Small intestine (tissue), 7 donors: ENCODE data around the gene HSFX3. TPM values are rescaled to one million over a fixed set of nuclear protein-coding genes. Genes with fewer than 3 reads are reported as not detected.
"Not testable (repeated sequence)": the region's sequence is repeated elsewhere in the genome, so short reads cannot be mapped to it uniquely, and the experiment has no call there.

Source experiments
- DNase-seq, 2 donors: peaks; one replicate each; pipeline versions ENCODE4 v3.0.0 to v3.0.0-alpha.2; 2013
- FAIRE-seq: peaks from 2 replicates; lab custom pipeline; 2012; peaks lifted over from hg19 to GRCh38; lab: Jason Lieb, UNC
- H3K27ac ChIP-seq, 3 donors: one replicate each; pipeline ENCODE4 v1.5.1; 2013; ENCODE audit warnings: low read length in 2 of 3, mild to moderate bottlenecking in 2 of 3, control low read depth in 1 of 3, inconsistent platforms in 1 of 3, low read depth in 1 of 3, moderate library complexity in 1 of 3
- H3K27me3 ChIP-seq, 3 donors: one replicate each; pipeline ENCODE4 v1.6.1; 2013; ENCODE audit warnings: low read length in 3 of 3, inconsistent platforms in 1 of 3; ENCODE audit not compliant: control insufficient read depth in 3 of 3, insufficient read depth in 3 of 3
- H3K36me3 ChIP-seq, 3 donors: one replicate each; pipeline ENCODE4 v1.6.1; 2013; ENCODE audit warnings: low read length in 3 of 3, inconsistent platforms in 1 of 3, low read depth in 1 of 3, mild to moderate bottlenecking in 1 of 3, moderate library complexity in 1 of 3; ENCODE audit not compliant: control insufficient read depth in 3 of 3, insufficient read depth in 2 of 3
- H3K4me1 ChIP-seq, 3 donors: one replicate each; pipeline ENCODE4 v1.6.1; 2013; ENCODE audit warnings: low read length in 2 of 3, inconsistent platforms in 1 of 3, low read depth in 1 of 3, mild to moderate bottlenecking in 1 of 3, moderate library complexity in 1 of 3; ENCODE audit not compliant: control insufficient read depth in 3 of 3, insufficient read depth in 2 of 3
- H3K4me3 ChIP-seq, 3 donors: one replicate each; pipeline ENCODE4 v1.5.1; 2013; ENCODE audit warnings: low read length in 3 of 3, control low read depth in 1 of 3, inconsistent platforms in 1 of 3, low read depth in 1 of 3, mild to moderate bottlenecking in 1 of 3, moderate library complexity in 1 of 3
- H3K9me3 ChIP-seq, 2 donors: one replicate each; pipeline ENCODE4 v1.6.1; 2013; ENCODE audit warnings: low read depth in 1 of 2, low read length in 1 of 2; ENCODE audit not compliant: control insufficient read depth in 2 of 2, insufficient read depth in 1 of 2
- WGBS, 3 donors: extraction: QIAGEN DNeasy Blood & Tissue Kit; methylation state at CpG; one replicate each; pipeline ENCODE4 v1.1.7; 2013; 5-methylcytosine and 5-hydroxymethylcytosine counted together
- polyA plus RNA-seq, 4 donors: library from polyadenylated mRNA; stranded (reverse) in 3 of 4; unstranded in 1 of 4; fragments of 200-250 nt in 3 of 4; fragments of 120-200 nt in 1 of 4; gene quantifications; one replicate each; pipeline versions ENCODE4 v1.2.1 to v1.2.3, GENCODE V29; 2013
- donor health status: healthy with polysubstance abuse.
- donor health status: control.
- donor health status: control.
- donor health status: Bipolar disorder and iron deficiency.
- donor health status: healthy.

HSFX3 gene
- polyA plus RNA-seq, 4 donors = not detected

DNA sequence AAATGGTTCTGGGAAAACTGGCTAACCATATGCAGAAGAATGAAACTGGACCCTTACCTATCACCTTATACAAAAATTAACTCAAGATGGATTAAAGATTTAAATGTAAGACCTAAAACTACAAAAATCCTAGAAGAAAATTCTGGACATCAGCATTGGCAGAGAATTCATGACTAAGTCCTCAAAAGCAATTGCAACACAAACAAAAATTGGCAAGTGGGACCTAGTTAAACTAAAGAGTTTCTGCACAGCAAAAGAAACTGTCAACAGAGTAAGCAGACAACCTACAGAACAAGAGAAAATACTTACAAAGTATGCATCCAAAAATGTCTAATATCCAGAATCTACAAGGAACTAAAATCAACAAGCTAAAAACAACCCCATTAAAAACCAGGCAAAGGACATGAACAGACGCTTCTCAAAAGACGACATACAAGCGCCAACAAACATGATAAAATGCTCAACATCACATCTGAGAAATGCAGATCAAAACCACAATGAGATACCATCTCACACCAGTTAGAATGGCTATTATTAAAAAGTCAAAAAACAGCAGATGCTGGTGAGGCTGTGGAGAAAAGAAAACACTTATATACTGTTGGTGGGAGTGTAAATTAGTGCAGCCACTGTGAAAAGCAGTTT lies 29.0 kb downstream of the HSFX3 start:
- not testable (repeated sequence) for FAIRE-seq, H3K9me3 ChIP-seq
- 57 to 68% (median 62%) methylated on average over 3 of the region's 3 CpGs for WGBS, 3 donors

DNA sequence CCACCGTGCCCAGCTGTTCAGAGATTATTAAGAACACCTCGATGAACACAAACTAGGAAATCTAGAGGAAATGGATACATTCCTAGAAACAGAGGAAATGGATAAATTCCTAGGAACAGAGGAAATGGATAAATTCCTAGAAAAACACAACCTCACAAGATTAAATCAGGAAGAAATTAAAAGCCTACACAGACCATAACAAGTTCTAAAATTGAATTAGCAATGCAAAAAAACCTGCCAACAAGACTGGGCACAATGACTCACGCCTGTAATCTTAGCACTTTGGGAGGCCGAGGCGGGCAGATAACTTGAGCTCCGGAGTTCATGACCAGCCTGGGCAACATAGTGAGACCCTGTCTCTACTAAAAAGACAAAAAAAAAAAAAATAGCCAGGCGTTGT lies 31.5 kb downstream of the HSFX3 start:
- Histone ChIP-seq H3K4me1 (peaks cover 0 to 8% (median 3%) of the 10 kb centered on the region in 3 donors), H3K36me3 (no peaks in the 10 kb centered on the region), H3K27me3 (no peaks in the 10 kb centered on the region), H3K4me3 (no peak overlapping the region), H3K9me3 (no peaks in the 10 kb centered on the region), H3K27ac (no peak overlapping the region)
- WGBS, 3 donors = 66 to 78% (median 78%) methylated on average over 7 of the region's 7 CpGs
- no peak for DNase-seq
- no peak for FAIRE-seq

More for the DNA sequence above, 29.0 kb downstream of the HSFX3 start:
- not testable (repeated sequence) for H3K4me3 ChIP-seq, H3K4me1 ChIP-seq, H3K27me3 ChIP-seq, H3K27ac ChIP-seq, DNase-seq, H3K36me3 ChIP-seq

DNA sequence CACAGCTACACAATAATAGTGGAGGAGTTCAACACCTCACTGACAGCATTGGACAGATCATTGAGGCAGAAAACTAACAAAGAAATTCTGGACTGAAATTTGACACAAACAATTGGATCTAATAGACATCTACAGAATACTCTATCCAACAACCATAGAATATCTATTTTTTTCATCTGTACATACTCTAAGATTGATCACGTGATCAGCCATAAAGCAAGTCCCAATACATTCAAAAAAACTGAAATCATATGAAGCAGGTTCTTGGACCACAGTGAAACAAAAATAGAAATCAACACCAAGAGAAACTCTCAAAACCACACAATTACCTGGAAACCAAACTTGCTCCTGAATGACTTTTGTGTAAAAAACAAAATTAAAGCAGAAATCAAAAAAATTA lies 32.4 kb downstream of the HSFX3 start:
- Histone ChIP-seq H3K9me3 (no peaks in the 10 kb centered on the region), H3K27ac (no peak overlapping the region), H3K4me1 (no peaks in the 10 kb centered on the region), H3K27me3 (no peaks in the 10 kb centered on the region), H3K36me3 (no peaks in the 10 kb centered on the region), H3K4me3 (no peak overlapping the region)
- FAIRE-seq (no peak), DNase-seq (no peak)
- 70 to 91% (median 90%) methylated on average over 1 of the region's 1 CpG for WGBS, 3 donors

DNA sequence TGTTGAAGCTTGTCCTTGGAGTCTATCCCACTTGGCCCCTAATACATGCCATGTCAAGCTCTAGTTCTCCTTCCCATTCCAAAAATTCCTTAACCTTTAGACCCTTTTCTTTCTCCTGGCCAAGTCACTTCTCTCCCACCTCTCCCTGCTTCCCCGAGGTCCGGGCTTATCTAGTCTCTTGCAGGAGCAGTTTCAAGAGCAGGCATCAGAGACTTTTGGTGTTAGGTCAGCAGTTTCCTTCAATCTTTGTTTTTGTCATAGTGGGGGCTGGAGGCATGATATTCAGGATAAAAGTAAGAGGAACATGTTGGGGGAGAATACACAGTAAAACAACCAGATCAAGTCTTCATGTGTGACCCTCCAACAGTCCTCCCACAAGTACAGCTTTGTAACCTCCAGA lies 33.1 kb downstream of the HSFX3 start:
- H3K4me3 ChIP-seq = no peak overlapping the region
- no peak overlapping the region for H3K27ac ChIP-seq
- no peaks in the 10 kb centered on the region for H3K9me3 ChIP-seq
- H3K27me3 ChIP-seq = no peaks in the 10 kb centered on the region
- H3K4me1 ChIP-seq = no peaks in the 10 kb centered on the region
- no peak for DNase-seq
- 78 to 86% (median 79%) methylated on average over 2 of the region's 2 CpGs for WGBS, 3 donors
- H3K36me3 ChIP-seq = no peaks in the 10 kb centered on the region
- FAIRE-seq = no peak

DNA sequence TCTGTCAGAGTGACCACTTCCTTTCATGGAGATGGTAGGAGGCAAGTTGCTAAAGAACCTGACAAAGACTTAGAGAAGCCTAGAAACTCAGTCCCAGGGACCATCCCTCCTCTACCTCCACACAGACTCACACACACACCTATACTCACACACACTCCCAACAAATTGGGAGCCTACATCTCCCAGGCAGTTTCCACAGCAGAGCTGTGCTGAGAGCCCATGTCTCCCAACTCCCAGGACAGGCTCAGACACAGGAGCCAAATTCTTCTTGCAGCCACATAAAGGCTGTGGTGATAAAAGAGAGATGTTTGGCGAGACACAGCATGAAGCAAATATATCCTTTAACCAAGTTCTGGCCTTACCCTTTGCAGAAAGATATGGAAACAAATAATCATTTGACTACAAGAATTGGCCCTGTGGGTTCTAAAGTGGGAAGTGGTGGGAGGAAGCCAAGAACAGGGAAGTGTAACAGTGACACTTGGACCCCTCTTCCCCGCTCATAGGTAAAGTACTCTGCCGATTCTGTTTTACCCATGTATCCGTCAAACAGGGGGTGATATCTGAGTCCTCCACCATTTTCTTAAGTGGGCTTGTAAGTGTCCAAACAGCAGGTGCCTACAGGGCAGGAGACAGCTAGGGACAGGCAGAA lies 33.6 kb downstream of the HSFX3 start:
- no peaks in the 10 kb centered on the region for H3K36me3 ChIP-seq
- WGBS, 3 donors = 69 to 78% (median 70%) methylated on average over 3 to 4 of the region's 4 CpGs
- no peaks in the 10 kb centered on the region for H3K27me3 ChIP-seq
- no peaks in the 10 kb centered on the region for H3K4me1 ChIP-seq
- no peak overlapping the region for H3K27ac ChIP-seq
- FAIRE-seq (no peak), DNase-seq (no peak)
- no peaks in the 10 kb centered on the region for H3K9me3 ChIP-seq
- no peak overlapping the region for H3K4me3 ChIP-seq

DNA sequence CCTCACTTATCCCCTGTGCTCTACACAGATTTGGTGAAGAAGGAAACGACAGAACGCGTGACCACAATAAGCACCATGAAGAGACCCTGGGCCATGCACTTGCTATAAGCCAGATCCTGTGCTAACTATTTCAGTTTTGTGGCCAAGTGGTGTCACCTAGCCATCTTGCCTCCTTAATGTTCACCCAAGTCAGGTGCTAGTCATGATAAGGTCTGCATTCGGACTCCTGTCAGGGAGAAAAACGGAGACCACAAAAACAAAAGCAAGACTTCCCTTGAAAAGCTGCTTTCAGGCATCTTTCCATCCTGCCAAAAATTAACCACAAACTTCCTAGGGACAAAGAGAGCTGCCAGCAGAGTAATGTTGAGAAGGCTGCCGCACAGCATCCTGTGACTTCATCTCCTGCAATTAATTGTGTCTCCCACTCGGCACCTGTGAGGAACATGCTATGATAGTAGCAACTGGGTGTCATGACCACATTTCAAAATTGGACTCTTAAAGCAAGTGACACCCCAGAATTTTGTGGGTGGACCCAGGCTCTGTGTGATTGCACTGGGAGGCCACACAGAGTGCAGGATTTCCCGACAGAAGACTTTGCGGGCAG lies 35.8 kb downstream of the HSFX3 start:
- Histone ChIP-seq H3K27ac (peak overlapping the region in 1 of 3 donors; percentile 12), H3K4me3 (no peak overlapping the region), H3K9me3 (no peaks in the 10 kb centered on the region), H3K4me1 (no peaks in the 10 kb centered on the region), H3K36me3 (no peaks in the 10 kb centered on the region), H3K27me3 (no peaks in the 10 kb centered on the region)
- WGBS, 3 donors = 72 to 84% (median 80%) methylated on average over 9 of the region's 9 CpGs
- no peak for FAIRE-seq
- no peak for DNase-seq

DNA sequence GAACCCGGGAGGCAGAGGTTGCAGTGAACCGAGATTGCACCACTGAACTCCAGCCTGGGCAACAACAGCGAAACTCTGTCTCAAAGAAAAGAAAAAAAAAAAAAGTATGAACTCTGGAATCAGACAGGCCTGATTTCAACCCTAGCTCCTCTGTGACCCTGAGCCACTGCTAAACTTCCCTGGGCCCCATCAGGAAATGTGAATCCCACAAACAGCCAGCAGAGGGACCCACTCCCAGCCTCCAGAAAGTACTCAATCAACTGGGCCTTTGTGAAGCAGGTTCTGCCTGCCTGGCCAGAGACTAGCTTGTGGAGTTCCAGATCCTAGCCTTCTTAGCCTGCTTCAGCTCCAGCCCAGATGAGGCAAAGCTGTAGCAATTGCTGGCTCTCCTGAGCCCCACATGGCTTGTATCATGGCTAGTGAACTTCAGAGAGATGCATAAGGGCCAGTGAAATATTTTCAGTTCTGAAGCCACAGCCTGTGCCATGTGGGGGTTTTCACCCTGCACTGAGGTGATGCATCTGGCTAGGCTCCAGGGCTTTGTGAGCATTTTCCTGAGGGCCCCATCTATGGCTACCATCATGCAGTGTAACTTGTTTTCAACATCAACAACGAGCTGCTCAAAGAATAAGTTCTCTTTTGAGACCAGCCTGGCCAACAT lies 37.4 kb downstream of the HSFX3 start:
- Histone ChIP-seq H3K27me3 (no peaks in the 10 kb centered on the region), H3K4me3 (no peak overlapping the region), H3K4me1 (no peaks in the 10 kb centered on the region), H3K9me3 (no peaks in the 10 kb centered on the region), H3K27ac (no peak overlapping the region), H3K36me3 (no peaks in the 10 kb centered on the region)
- peak; percentile 59 to 68 for DNase-seq
- FAIRE-seq = no peak
- WGBS, 3 donors = 55 to 69% (median 65%) methylated on average over 4 of the region's 4 CpGs

DNA sequence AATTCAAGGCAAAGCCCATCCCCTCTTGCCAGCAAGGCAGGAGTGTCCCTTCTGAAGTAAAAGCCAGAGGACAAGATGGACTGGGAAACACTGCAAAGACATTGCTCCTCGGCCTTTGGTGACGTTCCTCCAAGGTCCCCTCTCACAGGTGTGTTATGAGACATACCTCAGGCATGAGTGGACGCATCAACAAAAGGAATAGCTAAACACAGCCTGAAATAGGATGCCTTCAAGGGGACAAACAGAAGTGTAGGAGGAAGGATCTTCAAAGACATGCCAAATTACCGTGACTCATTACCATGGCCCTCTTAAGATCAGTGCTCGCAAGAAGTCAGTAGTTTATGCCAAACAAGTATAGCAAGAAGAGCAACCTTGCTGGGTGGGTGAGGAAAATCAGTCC lies 38.6 kb downstream of the HSFX3 start:
- Histone ChIP-seq H3K4me1 (no peaks in the 10 kb centered on the region), H3K4me3 (no peak overlapping the region), H3K9me3 (no peaks in the 10 kb centered on the region), H3K27me3 (no peaks in the 10 kb centered on the region), H3K36me3 (no peaks in the 10 kb centered on the region), H3K27ac (no peak overlapping the region)
- FAIRE-seq (no peak), DNase-seq (no peak)
- WGBS, 3 donors = 79 to 91% (median 87%) methylated on average over 5 of the region's 5 CpGs
